Activated naive CD4-positive, alpha-beta T cell treated with anti-CD3 and anti-CD28 coated beads, Interleukin-2, amount 50 U/mL, for 72 hours (primary cell): ENCODE data around the gene NBL1. TPM values are rescaled to one million over a fixed set of nuclear protein-coding genes. Genes with fewer than 3 reads are reported as not detected.

ENCODE experiments used
- ATAC-seq, 2 donors: fragments of 150-1000 bp; cut with Tn5 transposase; 2 replicates each; pipeline ENCODE4 v1.10.0; 2021; ENCODE audit warnings: mild to moderate bottlenecking in 2 of 2, moderate library complexity in 2 of 2
- DNase-seq, 2 donors: peaks; one replicate each; pipeline ENCODE4 v3.0.0; 2021 to 2022; ENCODE audit warnings: low spot score in 2 of 2
- H3K27ac Mint-ChIP-seq, 2 donors: one replicate each; pipeline ENCODE4 v1.8.0; 2022; ENCODE audit warnings: mild to moderate bottlenecking in 2 of 2, mixed read lengths in 2 of 2
- H3K36me3 Mint-ChIP-seq, 2 donors: one replicate each; pipeline ENCODE4 v1.8.0; 2022; ENCODE audit warnings: mixed read lengths in 2 of 2
- H3K9me3 Mint-ChIP-seq, 2 donors: one replicate each; pipeline ENCODE4 v1.8.0; 2022; ENCODE audit warnings: mixed read lengths in 2 of 2
- total RNA-seq, 2 donors: library from RNA; stranded (reverse); gene quantifications; one replicate each; pipeline ENCODE4 v1.2.3, GENCODE V29; 2022

NBL1 gene
- total RNA-seq, 2 donors from 2014 or later = 16.2 to 24.0 TPM

DNA sequence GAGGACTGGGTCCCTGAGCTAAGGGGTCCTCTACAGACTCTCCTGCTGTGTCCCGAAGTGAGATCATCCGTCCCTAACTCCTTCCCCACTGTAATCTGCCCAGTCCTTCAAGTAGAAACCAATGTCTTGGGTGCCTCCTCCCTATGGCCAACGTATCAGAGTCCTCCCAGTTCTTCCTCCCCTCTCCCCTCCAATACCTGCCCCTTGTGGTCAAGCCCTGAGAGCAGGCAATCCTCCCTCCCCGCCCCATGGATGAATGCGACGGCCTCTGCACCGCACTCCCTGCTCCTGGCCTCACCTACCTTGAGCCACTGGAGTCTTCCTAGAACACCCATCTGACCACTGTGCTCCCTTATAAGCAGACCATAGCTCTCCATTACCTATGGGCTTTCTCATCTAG, 51.7 kb downstream of the NBL1 start:
- DNase-seq (no peak), ATAC-seq (no peak)
- H3K9me3 Mint-ChIP-seq = no peaks in the 10 kb centered on the region
- H3K27ac Mint-ChIP-seq = peak overlapping the region in 1 of 2 donors; percentile 41
- peaks cover 6 to 22% of the 10 kb centered on the region in 2 donors for H3K36me3 Mint-ChIP-seq

DNA sequence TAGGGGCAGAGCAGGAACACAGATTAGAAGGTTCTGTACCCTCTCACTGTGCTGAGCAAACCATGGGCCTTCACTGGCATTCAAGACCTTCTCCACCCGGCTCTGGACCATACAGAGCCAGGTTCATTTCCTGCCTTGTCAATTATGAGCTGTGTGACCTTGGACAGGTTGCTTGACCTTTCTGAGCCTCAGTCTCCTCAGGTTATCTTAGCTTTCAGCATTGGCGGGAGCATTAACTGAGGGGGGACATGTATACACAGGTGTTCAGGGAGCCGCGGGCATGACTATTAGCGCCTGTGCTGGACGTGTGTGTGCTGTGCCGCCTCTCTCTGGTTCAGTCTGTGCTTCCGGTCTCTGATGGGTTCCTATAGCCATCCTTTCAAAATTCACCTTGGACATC, 52.7 kb downstream of the NBL1 start:
- Mint-ChIP-seq H3K36me3 (peaks cover 3 to 11% of the 10 kb centered on the region in 2 donors), H3K9me3 (no peaks in the 10 kb centered on the region), H3K27ac (no peak overlapping the region)
- ATAC-seq = no peak
- DNase-seq = no peak

DNA sequence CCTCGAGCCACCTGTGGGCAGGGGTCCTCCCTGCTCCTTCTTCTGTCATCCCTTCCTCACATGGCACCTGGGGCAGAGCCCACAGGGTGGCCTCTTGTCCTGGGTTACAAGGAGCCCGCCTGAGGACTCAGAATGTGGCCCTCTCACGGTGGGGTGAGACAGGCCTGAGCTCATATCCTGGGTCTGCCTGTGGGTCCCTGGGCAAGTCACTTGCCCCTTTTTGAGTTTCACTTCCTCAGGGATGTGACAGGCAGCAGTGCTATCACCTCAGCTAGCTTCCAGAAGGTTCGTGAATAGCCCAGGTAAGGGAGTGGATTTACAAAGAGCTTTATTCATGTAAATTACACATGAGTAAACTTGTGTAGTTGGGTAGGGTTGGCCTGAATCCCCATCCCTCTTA, 54.1 kb downstream of the NBL1 start:
- peak overlapping the region in 1 of 2 donors; percentile 86 for H3K27ac Mint-ChIP-seq
- no peaks in the 10 kb centered on the region for H3K9me3 Mint-ChIP-seq
- DNase-seq (no peak), ATAC-seq (peak in 1 of 2 donors; percentile 16)
- peaks cover 0 to 6% of the 10 kb centered on the region in 2 donors for H3K36me3 Mint-ChIP-seq

DNA sequence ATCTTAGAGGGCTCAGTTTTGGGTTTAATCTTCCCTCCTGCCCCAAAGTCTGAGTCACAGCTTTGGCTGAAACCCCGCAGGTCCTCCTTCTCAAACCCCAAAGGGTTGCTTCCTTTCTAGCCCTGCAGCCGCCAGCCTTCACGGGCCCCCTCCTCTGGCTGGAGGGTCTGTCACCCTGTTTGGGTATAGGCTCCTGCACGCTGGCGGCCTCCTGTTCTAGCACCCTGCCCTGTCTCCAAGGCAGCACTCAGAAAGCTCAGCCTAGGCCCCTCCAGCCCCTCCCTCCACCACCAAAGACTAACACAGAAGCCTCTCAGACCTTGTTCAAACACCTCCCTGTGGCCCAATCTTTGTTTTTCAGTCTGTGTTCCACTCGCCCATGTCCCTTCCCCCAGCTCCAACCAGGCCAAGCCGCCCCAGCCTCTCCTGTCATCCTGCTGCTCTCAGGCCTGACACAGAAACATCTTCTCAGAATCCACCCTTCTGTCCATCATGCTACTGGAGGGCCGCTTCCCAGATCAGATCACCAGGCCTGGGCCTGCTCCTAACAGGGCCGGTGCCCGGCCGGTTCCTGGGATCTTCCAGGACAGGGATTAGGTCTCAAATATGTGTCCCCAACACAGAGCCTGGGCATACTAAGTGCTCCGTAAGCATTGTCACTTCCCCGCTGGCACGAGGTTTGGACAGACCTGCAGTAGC, 56.1 kb downstream of the NBL1 start:
- DNase-seq (no peak), ATAC-seq (no peak)
- H3K9me3 Mint-ChIP-seq = no peaks in the 10 kb centered on the region
- H3K36me3 Mint-ChIP-seq = peaks cover 0 to 6% of the 10 kb centered on the region in 2 donors
- H3K27ac Mint-ChIP-seq = peak overlapping the region in 1 of 2 donors; percentile 91

DNA sequence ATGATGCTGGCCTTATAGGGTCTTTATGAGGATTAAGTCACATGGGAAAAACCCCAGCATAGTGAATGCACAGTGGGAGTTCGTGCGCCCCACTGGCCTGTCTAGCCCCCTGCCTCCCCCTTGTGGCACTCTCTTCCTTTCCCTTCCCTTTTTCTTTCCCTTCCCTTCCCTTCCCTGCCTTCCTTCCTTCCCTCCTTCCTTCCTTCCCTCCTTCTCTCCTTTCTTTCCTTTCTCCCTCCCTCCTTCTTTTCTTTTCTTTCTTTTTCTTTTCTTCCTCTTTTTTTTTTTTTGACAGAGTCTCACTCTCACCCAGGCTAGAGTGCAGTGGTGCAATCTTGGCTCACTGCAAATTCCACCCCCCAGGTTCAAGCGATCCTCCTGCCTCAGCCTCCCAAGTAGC, 59.2 kb downstream of the NBL1 start:
- no peak for ATAC-seq
- H3K36me3 Mint-ChIP-seq = peaks cover 0 to 13% of the 10 kb centered on the region in 2 donors
- no peak for DNase-seq
- no peak overlapping the region for H3K27ac Mint-ChIP-seq
- H3K9me3 Mint-ChIP-seq = no peaks in the 10 kb centered on the region

GRCh38 chr1:19704247-19705113, 60.4 kb downstream of the NBL1 start:
- ATAC-seq = peak; percentile 70 to 72
- Mint-ChIP-seq H3K36me3 (peaks cover 0 to 13% of the 10 kb centered on the region in 2 donors), H3K9me3 (no peaks in the 10 kb centered on the region), H3K27ac (no peak overlapping the region)
- peak in 1 of 2 donors; percentile 60 for DNase-seq

- DNase-seq (no peak), ATAC-seq (no peak)
- Mint-ChIP-seq H3K36me3 (peaks cover 4 to 18% of the 10 kb centered on the region in 2 donors), H3K9me3 (peaks cover 2 to 4% of the 10 kb centered on the region in 2 donors), H3K27ac (no peak overlapping the region)
These were observed 61.4 kb downstream of the NBL1 start for GRCh38 chr1:19705464-19705863.

GRCh38 chr1:19706136-19706535, 62.0 kb downstream of the NBL1 start:
- Mint-ChIP-seq H3K9me3 (peaks cover 3 to 5% of the 10 kb centered on the region in 2 donors), H3K36me3 (peaks cover 6 to 20% of the 10 kb centered on the region in 2 donors), H3K27ac (no peak overlapping the region)
- ATAC-seq (no peak), DNase-seq (no peak)

Other genes with a start within 250 kb of the NBL1 start
- 100 to 1,000 TPM; 404 to 419 TPM for gene CAPZB, start 158.8 kb upstream of the NBL1 start, total RNA-seq
- gene HTR6, start 20.6 kb downstream of the NBL1 start, total RNA-seq = under 1 TPM; 0.11 to 0.68 TPM
- gene TMCO4, start 155.6 kb downstream of the NBL1 start, total RNA-seq = 10 to 100 TPM in 1 of 2 donors, 1 to 10 TPM in 1; 6.9 to 18.7 TPM
- gene RNF186, start 171.0 kb downstream of the NBL1 start, total RNA-seq = not detected
- gene OTUD3, start 238.1 kb downstream of the NBL1 start, total RNA-seq = 10 to 100 TPM; 11.7 to 23.2 TPM